HG02588 (cell line): Measurements from ENCODE around the gene KIAA0319L.

Source experiments
- ATAC-seq: cut with Tn5 transposase; IDR thresholded peaks from one replicate; pipeline ENCODE4 v1.9.1; 2021; ENCODE audit warnings: mild to moderate bottlenecking, moderate library complexity; ENCODE audit not compliant: unreplicated experiment

KIAA0319L gene

GRCh38 chr1:35564037-35564883, 7.1 kb upstream of the KIAA0319L start:
- no peak for ATAC-seq

GRCh38 chr1:35563166-35563565, 6.0 kb upstream of the KIAA0319L start:
- ATAC-seq = no peak

DNA sequence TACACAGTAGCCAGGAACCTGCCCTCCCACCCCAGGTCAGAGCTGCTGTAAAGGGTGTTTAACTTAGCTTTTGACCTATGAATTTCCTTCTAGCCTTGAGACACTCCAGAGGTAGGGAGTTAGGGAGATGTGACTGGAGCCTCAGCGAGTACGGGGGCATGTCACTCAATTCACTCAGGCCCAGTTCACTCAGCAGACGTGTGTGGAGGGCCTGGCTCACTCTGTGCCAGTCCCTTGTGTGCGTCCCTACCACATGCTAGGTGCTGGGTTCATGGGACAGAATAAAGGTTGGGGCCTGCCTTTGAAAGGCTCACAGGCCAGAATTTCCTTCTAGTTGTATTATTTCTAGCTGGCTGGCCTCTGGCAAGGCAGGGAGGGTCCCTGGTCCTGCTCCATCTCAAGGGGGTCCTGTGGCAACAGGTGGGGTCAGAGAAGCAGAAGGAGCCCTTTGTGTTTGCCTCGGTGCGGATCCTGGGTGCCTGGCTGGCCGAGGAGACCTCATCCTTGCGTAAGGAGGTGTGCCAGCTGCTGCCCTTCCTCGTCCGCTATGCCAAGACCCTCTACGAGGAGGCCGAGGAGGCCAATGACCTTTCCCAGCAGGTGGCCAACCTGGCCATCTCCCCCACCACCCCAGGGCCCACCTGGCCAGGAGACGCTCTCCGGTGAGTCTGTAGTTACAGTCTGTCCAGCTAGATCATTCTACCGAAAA, 4.9 kb upstream of the KIAA0319L start:
- no peak for ATAC-seq

DNA sequence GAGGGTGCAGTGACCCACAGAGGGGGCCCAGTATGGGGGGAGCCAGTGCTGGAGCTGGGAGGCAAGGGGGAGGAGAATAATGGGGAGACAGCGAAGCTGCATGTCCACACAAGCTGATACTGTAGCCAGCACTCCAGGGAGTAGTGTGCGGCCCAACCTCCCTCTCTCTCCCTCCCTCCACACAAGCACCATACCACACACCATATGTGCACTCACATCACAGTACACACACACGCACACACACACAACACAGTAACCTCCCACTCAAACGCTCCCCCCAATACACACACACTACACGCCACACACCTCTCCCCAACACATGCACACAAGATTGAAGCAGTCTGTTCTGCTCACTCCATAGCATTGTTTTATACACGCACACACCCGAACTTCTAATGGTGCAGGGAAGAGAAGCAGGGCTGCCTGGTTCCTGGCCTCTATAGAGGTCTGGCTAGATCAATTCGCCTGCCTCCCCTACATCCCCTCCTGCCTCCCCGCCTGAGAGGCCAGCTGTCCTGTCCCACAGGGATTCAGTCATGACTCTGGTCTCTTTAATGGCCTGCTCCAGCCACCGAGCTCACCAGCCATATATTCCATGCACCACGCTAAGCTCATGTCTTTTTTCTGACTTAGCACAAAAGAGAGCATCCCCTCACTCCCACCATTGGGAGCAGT, 4.2 kb upstream of the KIAA0319L start:
- no peak for ATAC-seq

DNA sequence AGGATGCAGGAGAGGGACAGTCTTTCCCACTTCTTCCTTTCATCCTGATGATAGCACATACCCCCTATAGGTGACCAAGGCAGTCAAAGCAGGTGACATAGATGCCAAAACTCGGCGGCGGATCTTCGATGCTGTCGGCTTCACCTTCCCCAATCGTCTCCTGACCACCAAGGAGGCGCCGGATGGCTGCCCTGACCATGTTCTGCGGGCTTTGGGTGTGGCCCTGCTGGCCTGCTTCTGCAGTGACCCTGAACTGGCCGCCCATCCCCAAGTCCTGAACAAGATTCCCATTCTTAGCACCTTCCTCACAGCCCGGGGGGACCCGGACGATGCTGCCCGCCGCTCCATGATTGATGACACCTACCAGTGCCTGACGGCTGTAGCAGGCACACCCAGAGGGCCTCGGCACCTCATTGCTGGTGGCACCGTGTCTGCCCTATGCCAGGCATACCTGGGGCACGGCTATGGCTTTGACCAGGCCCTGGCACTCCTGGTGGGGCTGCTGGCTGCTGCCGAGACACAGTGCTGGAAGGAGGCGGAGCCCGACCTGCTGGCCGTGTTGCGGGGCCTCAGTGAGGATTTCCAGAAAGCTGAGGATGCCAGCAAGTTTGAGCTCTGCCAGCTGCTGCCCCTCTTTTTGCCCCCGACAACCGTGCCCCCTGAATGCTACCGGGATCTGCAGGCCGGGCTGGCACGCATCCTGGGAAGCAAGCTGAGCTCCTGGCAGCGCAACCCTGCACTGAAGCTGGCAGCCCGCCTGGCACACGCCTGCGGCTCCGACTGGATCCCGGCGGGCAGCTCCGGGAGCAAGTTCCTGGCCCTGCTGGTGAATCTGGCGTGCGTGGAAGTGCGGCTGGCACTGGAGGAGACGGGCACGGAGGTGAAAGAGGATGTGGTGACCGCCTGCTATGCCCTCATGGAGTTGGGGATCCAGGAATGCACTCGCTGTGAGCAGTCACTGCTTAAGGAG, 3.3 kb upstream of the KIAA0319L start:
- no peak for ATAC-seq

DNA sequence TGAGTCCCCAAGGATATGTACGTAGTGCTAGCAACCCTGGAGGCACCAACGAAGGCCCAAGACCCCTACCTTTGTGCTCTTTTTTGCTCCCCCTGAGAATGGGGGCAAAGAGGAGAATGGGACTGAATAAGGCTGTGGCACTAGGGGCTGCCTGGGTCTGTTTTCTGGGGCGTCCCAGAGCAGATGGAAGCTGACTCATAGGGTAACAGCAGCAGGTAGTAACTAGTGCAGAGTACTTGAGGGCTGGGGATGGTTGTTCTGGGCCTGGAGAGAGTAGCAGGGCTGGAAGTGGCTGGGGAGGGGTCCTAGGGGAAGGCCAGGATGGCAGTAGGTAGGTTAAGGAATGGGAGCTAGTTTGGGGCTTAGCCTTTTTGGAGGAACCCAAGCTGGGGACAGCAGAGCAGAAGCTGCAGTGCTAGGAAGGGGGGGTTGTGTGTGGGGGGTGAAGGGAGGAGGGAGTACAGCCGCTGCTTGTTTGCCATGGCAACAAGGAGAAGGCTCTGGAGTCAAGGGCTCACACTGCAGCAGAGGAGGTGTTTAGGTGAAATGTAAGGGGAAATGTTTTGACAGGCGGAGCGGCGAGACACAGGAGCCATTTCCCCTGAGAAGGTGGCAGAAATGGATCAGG, 2.2 kb upstream of the KIAA0319L start:
- no peak for ATAC-seq

GRCh38 chr1:35558374-35559316, 1.4 kb upstream of the KIAA0319L start:
- ATAC-seq = no peak

DNA sequence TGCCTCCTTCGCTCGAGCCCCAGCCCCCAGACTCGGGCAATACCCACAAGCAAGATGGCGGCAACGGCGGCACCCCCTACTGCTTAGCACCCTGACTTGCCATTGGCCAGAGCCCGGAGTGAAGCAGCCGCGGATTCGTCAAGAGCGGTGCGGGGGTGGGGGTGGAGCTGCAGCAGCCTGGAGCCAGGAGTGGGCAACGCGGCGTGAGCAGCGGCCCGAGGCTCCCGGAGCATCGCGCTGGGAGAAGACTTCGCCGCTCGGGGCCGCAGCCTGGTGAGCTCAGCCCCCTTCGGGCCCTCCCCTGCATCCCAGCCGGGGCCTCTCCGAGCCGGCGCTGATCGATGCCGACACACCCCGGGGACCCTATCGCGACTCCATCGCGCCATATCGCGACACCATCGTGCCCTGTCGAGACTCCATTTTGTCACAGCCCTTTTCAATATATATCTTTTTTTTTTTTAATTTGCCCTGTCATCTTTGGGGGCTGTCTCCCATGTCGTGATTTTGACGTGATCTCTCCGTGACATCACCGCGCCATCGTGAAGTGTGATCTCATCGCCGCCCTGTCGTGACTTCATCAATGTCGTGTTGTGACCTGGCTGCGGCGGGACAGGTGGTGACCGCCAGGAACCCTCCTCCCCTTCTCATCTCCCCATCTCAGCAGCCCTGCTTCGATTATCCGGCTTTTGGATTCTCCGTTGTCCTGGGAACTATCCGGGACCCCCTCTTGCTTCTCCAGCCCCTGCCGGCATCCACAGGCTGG, 589 bp upstream of the KIAA0319L start, which contains the start of gene NCDN:
Gene NCDN (plus strand): TSS at position 189 of the 763 bp plus-strand sequence. CDS start 392 bp downstream, at position 581.
- ATAC-seq = peak; percentile 78

DNA sequence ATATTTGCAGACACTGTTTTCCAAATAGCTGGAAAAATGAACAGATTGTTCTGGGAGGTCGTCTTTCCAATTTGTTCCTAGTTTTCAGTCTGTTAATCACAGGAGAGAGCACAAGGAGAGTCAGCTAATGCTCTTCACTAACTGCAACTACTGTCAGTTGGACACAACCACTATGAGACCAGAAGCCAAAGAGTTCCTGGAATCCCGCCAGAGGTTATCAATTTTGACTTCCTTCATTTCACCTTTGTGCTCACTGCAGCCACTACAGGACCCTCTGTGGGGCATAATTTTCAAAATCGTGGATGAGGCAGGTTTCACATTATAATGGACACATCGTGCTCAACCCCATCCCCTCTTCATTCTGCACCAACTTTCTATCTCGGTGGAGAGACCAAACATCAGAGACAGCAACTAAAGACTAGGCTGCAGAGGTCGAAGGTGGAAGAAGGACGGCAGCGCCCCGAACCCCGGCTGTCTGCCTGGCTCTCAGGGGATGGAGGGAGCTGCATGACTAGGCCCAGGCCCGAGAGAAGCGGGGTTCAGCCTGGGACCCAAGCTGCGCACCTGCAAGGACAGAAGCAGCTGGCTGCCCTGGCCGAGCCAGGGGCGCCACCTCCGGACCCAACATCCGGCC, 602 bp downstream of the KIAA0319L start:
- no peak for ATAC-seq

DNA sequence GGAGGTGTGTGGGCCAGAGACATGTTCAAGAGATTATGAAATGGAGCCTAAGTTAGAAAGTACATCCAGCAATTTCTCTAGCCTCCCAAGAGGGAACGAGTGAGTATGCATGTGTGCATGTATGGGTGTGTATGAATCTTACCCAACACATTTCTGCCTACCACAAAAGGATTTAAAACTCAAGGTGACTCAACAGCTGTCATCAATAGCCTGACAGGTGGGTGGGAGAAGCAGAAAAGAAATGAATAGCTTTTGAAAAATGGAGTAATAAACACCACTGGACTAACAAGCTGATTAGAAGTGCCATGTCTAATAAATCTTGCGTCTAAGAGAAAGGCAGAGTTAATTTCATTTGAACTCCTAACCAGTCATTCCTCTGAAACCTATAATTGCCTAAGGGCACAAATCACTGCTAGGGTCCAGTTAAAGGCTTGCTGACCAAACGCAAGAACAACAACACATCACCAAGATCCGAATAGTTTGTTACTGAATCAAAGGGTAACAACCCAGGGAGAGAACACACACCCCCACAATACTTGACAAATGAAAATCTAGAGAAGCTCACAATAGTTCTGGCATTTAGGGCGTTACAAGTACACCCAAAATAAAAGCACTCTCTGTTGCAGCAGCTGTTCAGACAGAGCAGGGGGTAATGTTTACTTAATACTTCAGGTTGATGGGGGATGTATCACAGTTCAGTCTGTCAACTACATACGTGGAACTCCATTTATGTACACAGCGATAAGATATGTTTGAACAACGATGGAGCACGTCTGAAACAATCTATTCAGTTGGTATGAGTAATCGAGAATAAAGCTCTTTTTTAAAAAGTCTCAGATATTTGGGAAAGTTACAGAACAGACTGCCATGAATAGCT, 1.4 kb downstream of the KIAA0319L start:
- no peak for ATAC-seq

- no peak for ATAC-seq
These were observed 2.0 kb downstream of the KIAA0319L start for GRCh38 chr1:35555212-35555584.

DNA sequence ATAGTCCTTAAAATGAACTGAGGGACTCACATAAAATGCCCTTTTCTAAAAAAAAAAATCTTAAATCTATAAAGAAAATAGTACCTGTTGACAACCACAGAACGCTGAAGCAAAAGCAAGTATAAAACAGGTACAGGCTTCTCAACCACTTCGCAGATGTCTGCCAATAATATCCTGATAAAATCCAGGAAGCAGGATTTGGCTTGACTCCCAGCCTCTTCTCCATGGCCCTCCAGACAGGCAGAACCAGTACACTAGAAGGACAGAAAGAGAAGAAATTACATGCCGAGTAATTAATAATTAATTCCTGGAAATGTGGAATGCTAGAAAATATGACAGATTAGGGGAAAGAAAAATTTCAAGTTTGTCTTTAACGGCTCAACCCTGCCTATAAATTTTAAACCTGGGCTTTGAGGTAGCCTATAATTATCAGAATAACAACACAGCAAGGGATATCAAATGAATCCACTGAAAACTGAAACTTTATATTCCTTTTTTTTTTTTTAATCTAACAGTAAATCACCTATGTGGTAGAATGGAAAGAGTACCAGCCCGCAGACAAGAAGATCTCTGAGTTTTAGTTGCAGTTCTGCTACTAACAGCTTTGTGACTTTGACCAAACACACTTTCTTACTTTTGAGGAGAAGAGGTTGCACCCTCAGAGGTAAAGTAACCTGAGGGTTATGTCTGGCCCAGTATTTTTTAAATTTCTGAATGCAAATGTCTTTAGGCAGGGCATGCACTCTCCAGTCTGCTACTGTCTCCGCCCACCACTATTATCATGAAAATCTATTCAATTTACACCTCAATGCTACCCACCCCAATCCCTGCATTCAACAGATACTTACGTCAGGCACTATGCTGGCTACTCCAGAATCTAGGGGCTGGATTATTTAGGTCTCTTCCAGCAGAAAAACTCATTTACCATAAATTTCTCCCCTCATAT, 2.7 kb downstream of the KIAA0319L start:
- no peak for ATAC-seq

- no peak for ATAC-seq
These were observed 3.4 kb downstream of the KIAA0319L start for GRCh38 chr1:35553851-35554250.

GRCh38 chr1:35546614-35547013, 10.6 kb downstream of the KIAA0319L start:
- ATAC-seq = no peak

GRCh38 chr1:35544976-35545375, 12.2 kb downstream of the KIAA0319L start:
- no peak for ATAC-seq

GRCh38 chr1:35539824-35540261, 17.4 kb downstream of the KIAA0319L start:
- ATAC-seq = no peak
